K562 (cell line): Measurements from ENCODE around the gene TIMP1. TPM values are rescaled to one million over a fixed set of nuclear protein-coding genes. Genes with fewer than 3 reads are reported as not detected.
A peak's percentile ranks its signal among the peaks of the same experiment; 100 is the strongest.

Source experiments
- ATAC-seq: fragments of 200-7000 bp; cut with Tn5 transposase; 3 replicates; pipeline ENCODE4 v1.9.1; 2020; ENCODE audit warnings: moderate library complexity
- BruUV-seq: library from RNA; stranded (reverse); fragments of 400-500 nt; replicated peaks from 2 replicates; lab custom pipeline; 2021; lab: Mats Ljungman, UMichigan
- CTCF ChIA-PET: fragments of 300-600 bp; formaldehyde crosslinking; extraction: SDS; loops from one replicate; lab custom pipeline; 2021; ENCODE audit warnings: low intra/inter-chr PET ratio; lab: Yijun Ruan, JAX
- POLR2A ChIA-PET: fragments of 300-600, 350-650 bp; sonication (Branson Sonifier 250); formaldehyde crosslinking; extraction: SDS; loops from one replicate; lab custom pipeline; 2021; ENCODE audit warnings: antibody characterized with exemption, inconsistent platforms; lab: Yijun Ruan, JAX
- DNase-seq, 4 experiments: peaks; one replicate each; pipeline versions ENCODE4 v3.0.0 to v3.0.0-alpha.2; 2011 to 2018; ENCODE audit warnings: low spot score in 3 of 4, mixed read lengths in 3 of 4; ENCODE audit errors: extremely low read depth in 1 of 4
- FAIRE-seq: peaks from 2 replicates; lab custom pipeline; 2011; peaks lifted over from hg19 to GRCh38; lab: Jason Lieb, UNC
- H2AFZ ChIP-seq: 2 replicates; pipeline ENCODE4 v1.6.0; 2011; ENCODE audit warnings: low read depth, low read length, control low read depth, inconsistent platforms
- H3K27ac ChIP-seq: fragments of 200-600 bp; 3 replicates; pipeline ENCODE4 v1.8.0; 2011; ENCODE audit warnings: low read depth, mild to moderate bottlenecking, control low read depth, inconsistent platforms, low read length, moderate library complexity, mixed read lengths; ENCODE audit errors: extremely low read depth
- H3K27me3 ChIP-seq, 2 experiments: fragments of 300-600 bp in 1 of 2; 2 replicates in 1 of 2; 3 replicates in 1 of 2; pipeline versions ENCODE4 v1.6.0 to v1.8.0; 2011; ENCODE audit warnings: inconsistent platforms in 2 of 2, low read length in 2 of 2, mild to moderate bottlenecking in 1 of 2, mixed read lengths in 1 of 2, moderate library complexity in 1 of 2; ENCODE audit not compliant: control insufficient read depth in 2 of 2, insufficient read depth in 2 of 2
- H3K36me3 ChIP-seq: fragments of 300-600 bp; 3 replicates; pipeline ENCODE4 v1.8.0; 2011; ENCODE audit warnings: mild to moderate bottlenecking, low read length, inconsistent platforms; ENCODE audit not compliant: control insufficient read depth, insufficient read depth
- H3K4me1 ChIP-seq, 2 experiments: fragments of 200-600 bp in 1 of 2; replicated peaks in 1 of 2; 2 replicates in 1 of 2; 3 replicates in 1 of 2; pipeline versions ENCODE4 v1.5.1 to v1.8.0; 2011; ENCODE audit warnings: inconsistent platforms in 2 of 2, low read length in 2 of 2, mild to moderate bottlenecking in 1 of 2, mixed read lengths in 1 of 2, moderate library complexity in 1 of 2; ENCODE audit not compliant: control insufficient read depth in 2 of 2, insufficient read depth in 2 of 2
- H3K4me2 ChIP-seq: 2 replicates; pipeline ENCODE4 v1.6.1; 2011; ENCODE audit warnings: low read length, control low read depth, inconsistent platforms, mixed read lengths; ENCODE audit not compliant: insufficient read depth
- H3K4me3 ChIP-seq: fragments of 200-600 bp; sonication (generic), shearing (Covaris generic); 2 replicates; pipeline ENCODE4 v1.5.1; 2016; ENCODE audit warnings: control low read depth, inconsistent platforms
- H3K79me2 ChIP-seq: fragments of 200-600 bp; 3 replicates; pipeline ENCODE4 v1.8.0; 2011; ENCODE audit warnings: low read length, inconsistent platforms; ENCODE audit not compliant: control insufficient read depth, insufficient read depth
- H3K9ac ChIP-seq, 2 experiments: 2 replicates each; pipeline versions ENCODE4 v1.6.0 to v1.6.1; 2011; ENCODE audit warnings: low read depth in 2 of 2, low read length in 2 of 2, control low read depth in 1 of 2, inconsistent platforms in 1 of 2, mild to moderate bottlenecking in 1 of 2, mixed read lengths in 1 of 2; ENCODE audit not compliant: insufficient read depth in 1 of 2
- H3K9me1 ChIP-seq: one replicate; pipeline ENCODE4 v1.6.0; 2011; ENCODE audit warnings: inconsistent platforms, mild to moderate bottlenecking, low read length, moderate library complexity; ENCODE audit not compliant: control insufficient read depth, insufficient read depth
- H3K9me3 ChIP-seq: replicated peaks from 2 replicates; pipeline ENCODE4 v1.5.1; 2011; ENCODE audit warnings: low read depth, low read length, inconsistent platforms; ENCODE audit not compliant: control insufficient read depth, insufficient read depth
- H4K20me1 ChIP-seq: replicated peaks from 2 replicates; pipeline ENCODE4 v1.6.1; 2011; ENCODE audit warnings: low read length, inconsistent platforms, mixed read lengths; ENCODE audit not compliant: control insufficient read depth, insufficient read depth
- CBX1 ChIP-seq: sonication (generic); IDR thresholded peaks from 2 replicates; pipeline ENCODE4 v1.6.1; 2016; ENCODE audit warnings: antibody characterized with exemption, low read depth, mild to moderate bottlenecking
- CBX5 ChIP-seq: IDR thresholded peaks from 2 replicates; pipeline ENCODE4 v1.6.1; 2014; ENCODE audit warnings: low read depth, borderline replicate concordance
- FOXM1 ChIP-seq, 2 experiments: fragments of 450-650 bp in 1 of 2; sonication (generic) in 1 of 2; formaldehyde crosslinking in 1 of 2; IDR thresholded peaks; 2 replicates each; pipeline versions ENCODE4 v1.6.1 to v1.9.0; 2017 to 2022; ENCODE audit warnings: low read depth in 2 of 2, mild to moderate bottlenecking in 2 of 2, missing genetic modification reagents in 1 of 2, moderate library complexity in 1 of 2
- GABPA ChIP-seq: fragments of 200-800 bp; sonication (Bioruptor generic); conservative IDR thresholded peaks from 2 replicates; pipeline ENCODE4 v1.6.1; 2016; ENCODE audit warnings: low read depth, missing genetic modification characterization, missing compliant biosample characterization
- HCFC1 ChIP-seq: IDR thresholded peaks from 2 replicates; pipeline ENCODE4 v1.6.1; 2012; ENCODE audit warnings: low read depth, low read length, improper control_type of control experiment
- HLTF ChIP-seq: fragments of 450-650 bp; IDR thresholded peaks from 2 replicates; pipeline ENCODE4 v1.6.1; 2016
- MBD2 ChIP-seq: sonication (generic); IDR thresholded peaks from 2 replicates; pipeline ENCODE4 v1.6.1; 2016; ENCODE audit warnings: low read depth, borderline replicate concordance
- ZC3H8 ChIP-seq: fragments of 450-650 bp; IDR thresholded peaks from 2 replicates; pipeline ENCODE4 v1.6.1; 2017
- WGBS: fragments of 100-300 bp; shearing (Covaris generic); methylation state at CpG from one replicate; pipeline ENCODE4 v1.1.6; 2016; ENCODE audit warnings: low coverage, mixed read lengths; ENCODE audit not compliant: insufficient coverage; ENCODE audit errors: missing lambda C conversion rate; 5-methylcytosine and 5-hydroxymethylcytosine counted together
- in situ Hi-C: fragments of 300-500 bp; cut with MboI; formaldehyde crosslinking; loops from 4 replicates; pipeline ENCODE4 v1.15.0; 2018; ENCODE audit warnings: inconsistent platforms, mixed read lengths
- intact Hi-C: fragments of 100-400 bp; cut with micrococcal nuclease; formaldehyde crosslinking; loops from 2 replicates; pipeline ENCODE4 v1.14.2; 2022
- polyA plus RNA-seq, 8 experiments: library from polyadenylated mRNA; depleted of rRNA in 4 of 8; stranded (reverse) in 5 of 8; unstranded in 3 of 8; fragments of >200 nt; fragmentation: Nextera tagmentation in 2 of 8; fragmentation: Illumina TruSeq in 1 of 8; extraction: Ambion mirVana in 2 of 8; extraction: Trizol in 1 of 8; gene quantifications; 2 replicates each; pipeline versions ENCODE4 v1.2.1 to v1.2.3, GENCODE V29; 2011 to 2014; ENCODE audit warnings: inconsistent platforms in 1 of 8, missing spikeins in 1 of 8
- total RNA-seq, 7 experiments: library from RNA; depleted of rRNA in 6 of 7; stranded (reverse); fragments of >200 nt in 6 of 7; fragmentation: Illumina TruSeq in 2 of 7; extraction: Trizol in 2 of 7; gene quantifications; 2 replicates each; pipeline versions ENCODE4 v1.2.1 to v1.2.3, GENCODE V29; 2011 to 2021; ENCODE audit warnings: low replicate concordance in 1 of 7
- TF ChIP-seq, protein P1 (sequence below), 3 experiments: fragments of 200-800 bp in 1 of 3; fragments of 250-450 bp in 1 of 3; fragments of 450-650 bp in 1 of 3; sonication (Bioruptor Pico) in 1 of 3; sonication (Bioruptor generic) in 1 of 3; formaldehyde crosslinking in 1 of 3; IDR thresholded peaks; 2 replicates each; pipeline versions ENCODE4 v1.6.1 to v1.8.0; 2016 to 2022; ENCODE audit warnings: mild to moderate bottlenecking in 2 of 3, missing genetic modification characterization in 2 of 3, missing compliant biosample characterization in 1 of 3, moderate library complexity in 1 of 3
- TF ChIP-seq, protein P2 (sequence below): fragments of 200-400 bp; formaldehyde crosslinking; IDR thresholded peaks from 2 replicates; pipeline ENCODE4 v1.6.1; 2017; ENCODE audit warnings: mild to moderate bottlenecking, low read depth, low read length, moderate library complexity
- TF ChIP-seq, protein P3 (sequence below): fragments of 450-650 bp; IDR thresholded peaks from 2 replicates; pipeline ENCODE4 v1.6.1; 2016; ENCODE audit warnings: low read depth, mild to moderate bottlenecking, moderate library complexity
- TF ChIP-seq, protein P4 (sequence below): sonication (generic); IDR thresholded peaks from 2 replicates; pipeline ENCODE4 v1.6.1; 2016
- TF ChIP-seq, protein P5 (sequence below): fragments of 250-450 bp; sonication (Bioruptor Pico); IDR thresholded peaks from 2 replicates; pipeline ENCODE4 v1.6.1; 2021; ENCODE audit warnings: mild to moderate bottlenecking

Gene TIMP1
- total and polyA plus RNA-seq, 9 of the 15 experiments (the other 6 are each of a cell fraction or from before 2014, with no cell fraction given) = 115 to 699 (median 273) TPM

DNA sequence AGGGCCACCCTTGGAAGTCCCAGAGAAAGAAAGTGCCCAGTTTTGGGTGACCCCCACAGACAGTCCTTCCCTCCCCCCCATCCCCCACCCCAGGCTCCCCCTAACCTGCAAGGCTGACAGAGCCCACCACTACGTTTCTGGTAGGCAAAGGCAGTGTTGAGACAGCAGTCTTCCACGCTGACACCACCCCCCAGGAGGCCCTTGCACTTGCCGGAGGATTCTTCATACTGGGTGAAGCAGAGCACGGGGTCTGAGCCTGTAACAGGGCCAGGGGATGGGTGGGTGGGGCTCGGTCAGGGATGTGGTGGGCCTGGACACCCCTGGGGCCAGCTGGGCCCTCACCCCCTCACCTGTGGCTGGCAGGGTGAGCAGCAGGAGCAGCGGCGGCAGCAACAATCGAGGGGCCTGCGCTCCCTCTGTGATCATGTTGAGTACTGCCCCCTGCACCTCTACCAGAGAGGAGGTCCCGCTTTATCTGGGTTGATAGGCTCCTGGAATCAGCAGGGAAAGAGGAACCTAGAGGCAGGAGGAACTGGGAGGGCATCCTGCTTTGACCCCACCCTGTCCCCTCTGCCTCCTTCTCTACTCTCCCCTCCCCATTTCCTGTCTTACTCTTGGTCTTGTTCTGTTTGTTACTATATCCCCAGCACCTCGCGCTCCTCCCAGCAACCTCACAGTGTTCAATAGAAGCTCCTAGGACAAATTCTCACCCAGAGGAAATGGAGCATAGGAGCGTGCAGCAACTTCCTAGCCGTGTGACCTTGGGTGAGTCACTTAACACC is 47.4 kb downstream of the TIMP1 start, which contains the start of gene CFP:
Gene CFP (minus strand): TSS at position 512 of the 782 bp plus-strand sequence. CDS start 86 bp downstream, at position 426.
- ChIA-PET CTCF (no interaction called here), POLR2A (no interaction called here)
- Histone ChIP-seq H2AFZ (peak within 1 kb of the TSS; percentile 53), H3K36me3 (peaks cover 3% of the 10 kb centered on the region; the same call in 1 of the 3 replicates), H4K20me1 (no peaks in the 10 kb centered on the region; the same call in 1 of the 2 replicates), H3K79me2 (no peaks in the 10 kb centered on the region), H3K27me3 (peaks cover 0 to 13% of the 10 kb centered on the region in 2 experiments; a peak in 2 of 5 replicates), H3K4me1 (peaks cover 11% of the 10 kb centered on the region in 2 experiments), H3K27ac (peak within 1 kb of the TSS; percentile 32; the same call in 1 of the 3 replicates), H3K9ac (0 out of 4 replicates have a peak within 1 kb of the TSS, but pooled peaks of 1 of the 2 experiments have one; percentile 42), H3K9me3 (no peaks in the 10 kb centered on the region), H3K9me1 (no peaks in the 10 kb centered on the region), H3K4me3 (no peak within 1 kb of the TSS), H3K4me2 (peak within 1 kb of the TSS; percentile 41)
- 26% methylated on average over 6 of the region's 14 CpGs for WGBS
- no TSS peak for BruUV-seq
- in situ Hi-C loops = no loop called here
- intact Hi-C loops = no loop called here
- FAIRE-seq (no peak), DNase-seq (peak in 1 of 4 experiments; percentile 13), ATAC-seq (peak; percentile 46; the same call in 2 of the 3 replicates)
- TF ChIP-seq CBX5 (no peak), HLTF (no peak), ZC3H8 (no peak), HCFC1 (no peak), MBD2 (no peak), CBX1 (no peak), GABPA (no peak), FOXM1 (IDR thresholded peaks at IDR 0.05; ENCODE audit: low read depth) (no peak), FOXM1 (CRISPR knock-in tag; IDR thresholded peaks at IDR 0.05; ENCODE audit: low read depth) (no peak)
- TF ChIP-seq, protein P1, sequence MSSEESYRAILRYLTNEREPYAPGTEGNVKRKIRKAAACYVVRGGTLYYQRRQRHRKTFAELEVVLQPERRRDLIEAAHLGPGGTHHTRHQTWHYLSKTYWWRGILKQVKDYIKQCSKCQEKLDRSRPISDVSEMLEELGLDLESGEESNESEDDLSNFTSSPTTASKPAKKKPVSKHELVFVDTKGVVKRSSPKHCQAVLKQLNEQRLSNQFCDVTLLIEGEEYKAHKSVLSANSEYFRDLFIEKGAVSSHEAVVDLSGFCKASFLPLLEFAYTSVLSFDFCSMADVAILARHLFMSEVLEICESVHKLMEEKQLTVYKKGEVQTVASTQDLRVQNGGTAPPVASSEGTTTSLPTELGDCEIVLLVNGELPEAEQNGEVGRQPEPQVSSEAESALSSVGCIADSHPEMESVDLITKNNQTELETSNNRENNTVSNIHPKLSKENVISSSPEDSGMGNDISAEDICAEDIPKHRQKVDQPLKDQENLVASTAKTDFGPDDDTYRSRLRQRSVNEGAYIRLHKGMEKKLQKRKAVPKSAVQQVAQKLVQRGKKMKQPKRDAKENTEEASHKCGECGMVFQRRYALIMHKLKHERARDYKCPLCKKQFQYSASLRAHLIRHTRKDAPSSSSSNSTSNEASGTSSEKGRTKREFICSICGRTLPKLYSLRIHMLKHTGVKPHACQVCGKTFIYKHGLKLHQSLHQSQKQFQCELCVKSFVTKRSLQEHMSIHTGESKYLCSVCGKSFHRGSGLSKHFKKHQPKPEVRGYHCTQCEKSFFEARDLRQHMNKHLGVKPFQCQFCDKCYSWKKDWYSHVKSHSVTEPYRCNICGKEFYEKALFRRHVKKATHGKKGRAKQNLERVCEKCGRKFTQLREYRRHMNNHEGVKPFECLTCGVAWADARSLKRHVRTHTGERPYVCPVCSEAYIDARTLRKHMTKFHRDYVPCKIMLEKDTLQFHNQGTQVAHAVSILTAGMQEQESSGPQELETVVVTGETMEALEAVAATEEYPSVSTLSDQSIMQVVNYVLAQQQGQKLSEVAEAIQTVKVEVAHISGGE (CRISPR knock-in tag; IDR thresholded peaks at IDR 0.05) = no peak
- TF ChIP-seq, protein P2, sequence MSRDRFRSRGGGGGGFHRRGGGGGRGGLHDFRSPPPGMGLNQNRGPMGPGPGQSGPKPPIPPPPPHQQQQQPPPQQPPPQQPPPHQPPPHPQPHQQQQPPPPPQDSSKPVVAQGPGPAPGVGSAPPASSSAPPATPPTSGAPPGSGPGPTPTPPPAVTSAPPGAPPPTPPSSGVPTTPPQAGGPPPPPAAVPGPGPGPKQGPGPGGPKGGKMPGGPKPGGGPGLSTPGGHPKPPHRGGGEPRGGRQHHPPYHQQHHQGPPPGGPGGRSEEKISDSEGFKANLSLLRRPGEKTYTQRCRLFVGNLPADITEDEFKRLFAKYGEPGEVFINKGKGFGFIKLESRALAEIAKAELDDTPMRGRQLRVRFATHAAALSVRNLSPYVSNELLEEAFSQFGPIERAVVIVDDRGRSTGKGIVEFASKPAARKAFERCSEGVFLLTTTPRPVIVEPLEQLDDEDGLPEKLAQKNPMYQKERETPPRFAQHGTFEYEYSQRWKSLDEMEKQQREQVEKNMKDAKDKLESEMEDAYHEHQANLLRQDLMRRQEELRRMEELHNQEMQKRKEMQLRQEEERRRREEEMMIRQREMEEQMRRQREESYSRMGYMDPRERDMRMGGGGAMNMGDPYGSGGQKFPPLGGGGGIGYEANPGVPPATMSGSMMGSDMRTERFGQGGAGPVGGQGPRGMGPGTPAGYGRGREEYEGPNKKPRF = no peak
- TF ChIP-seq, protein P3, sequence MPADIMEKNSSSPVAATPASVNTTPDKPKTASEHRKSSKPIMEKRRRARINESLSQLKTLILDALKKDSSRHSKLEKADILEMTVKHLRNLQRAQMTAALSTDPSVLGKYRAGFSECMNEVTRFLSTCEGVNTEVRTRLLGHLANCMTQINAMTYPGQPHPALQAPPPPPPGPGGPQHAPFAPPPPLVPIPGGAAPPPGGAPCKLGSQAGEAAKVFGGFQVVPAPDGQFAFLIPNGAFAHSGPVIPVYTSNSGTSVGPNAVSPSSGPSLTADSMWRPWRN = no peak
- TF ChIP-seq, protein P4, sequence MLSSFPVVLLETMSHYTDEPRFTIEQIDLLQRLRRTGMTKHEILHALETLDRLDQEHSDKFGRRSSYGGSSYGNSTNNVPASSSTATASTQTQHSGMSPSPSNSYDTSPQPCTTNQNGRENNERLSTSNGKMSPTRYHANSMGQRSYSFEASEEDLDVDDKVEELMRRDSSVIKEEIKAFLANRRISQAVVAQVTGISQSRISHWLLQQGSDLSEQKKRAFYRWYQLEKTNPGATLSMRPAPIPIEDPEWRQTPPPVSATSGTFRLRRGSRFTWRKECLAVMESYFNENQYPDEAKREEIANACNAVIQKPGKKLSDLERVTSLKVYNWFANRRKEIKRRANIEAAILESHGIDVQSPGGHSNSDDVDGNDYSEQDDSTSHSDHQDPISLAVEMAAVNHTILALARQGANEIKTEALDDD = no peak
- TF ChIP-seq, protein P5, sequence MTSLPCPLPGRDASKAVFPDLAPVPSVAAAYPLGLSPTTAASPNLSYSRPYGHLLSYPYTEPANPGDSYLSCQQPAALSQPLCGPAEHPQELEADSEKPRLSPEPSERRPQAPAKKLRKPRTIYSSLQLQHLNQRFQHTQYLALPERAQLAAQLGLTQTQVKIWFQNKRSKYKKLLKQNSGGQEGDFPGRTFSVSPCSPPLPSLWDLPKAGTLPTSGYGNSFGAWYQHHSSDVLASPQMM (CRISPR knock-in tag) = no peak
